ENCODE measurements around the gene POFUT1.
"Not testable (repeated sequence)": the region's sequence is repeated elsewhere in the genome, so short reads cannot be mapped to it uniquely, and the experiment has no call there.

POFUT1 gene

GRCh38 chr20:32189691-32190615 is 17.7 kb upstream of the POFUT1 start:
- DNase-seq = no peak

- DNase-seq = no peak
Observed at GRCh38 chr20:32190616-32191415, 16.9 kb upstream of the POFUT1 start.

DNA sequence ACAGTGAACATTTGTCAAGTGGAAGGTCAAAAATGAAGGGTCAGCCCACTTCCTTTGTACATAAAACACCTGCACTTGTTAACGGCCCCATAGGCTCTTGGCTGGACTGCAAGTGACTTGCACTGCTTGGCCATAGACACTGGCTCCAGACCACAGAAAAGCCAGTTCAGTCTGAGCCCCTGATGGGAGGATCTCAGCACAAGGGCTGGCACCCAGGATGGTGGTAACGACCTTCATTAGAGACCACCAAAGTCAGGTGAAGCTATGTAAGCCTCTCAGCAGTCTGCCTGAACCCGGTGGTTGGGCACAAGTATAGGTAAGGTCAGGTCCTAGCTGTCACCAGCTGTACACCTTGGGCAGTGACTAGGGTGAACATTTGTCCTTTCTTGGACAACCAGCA is 16.3 kb upstream of the POFUT1 start:
- DNase-seq = no peak

GRCh38 chr20:32191873-32192272 is 15.8 kb upstream of the POFUT1 start:
- no peak for DNase-seq

DNA sequence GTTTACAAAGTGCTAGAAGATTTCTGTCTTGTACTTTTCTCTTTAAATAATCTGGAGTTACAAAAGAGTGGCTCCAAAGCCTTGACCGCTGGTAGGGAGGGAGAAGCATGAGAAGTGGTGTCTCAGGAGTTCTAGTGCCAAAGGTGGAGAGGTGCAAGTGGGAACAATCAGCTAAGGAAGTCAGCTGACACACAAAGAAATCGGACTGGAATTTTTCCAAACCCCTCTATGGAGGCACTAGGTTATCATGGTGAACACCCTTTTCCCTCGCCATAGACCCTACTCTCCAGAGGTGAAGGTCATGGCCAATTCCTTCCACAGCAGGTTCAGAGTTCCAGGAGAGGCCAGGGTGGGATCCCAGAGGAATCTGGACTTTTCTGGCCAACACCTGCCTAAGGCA is 15.0 kb upstream of the POFUT1 start:
- no peak for DNase-seq

DNA sequence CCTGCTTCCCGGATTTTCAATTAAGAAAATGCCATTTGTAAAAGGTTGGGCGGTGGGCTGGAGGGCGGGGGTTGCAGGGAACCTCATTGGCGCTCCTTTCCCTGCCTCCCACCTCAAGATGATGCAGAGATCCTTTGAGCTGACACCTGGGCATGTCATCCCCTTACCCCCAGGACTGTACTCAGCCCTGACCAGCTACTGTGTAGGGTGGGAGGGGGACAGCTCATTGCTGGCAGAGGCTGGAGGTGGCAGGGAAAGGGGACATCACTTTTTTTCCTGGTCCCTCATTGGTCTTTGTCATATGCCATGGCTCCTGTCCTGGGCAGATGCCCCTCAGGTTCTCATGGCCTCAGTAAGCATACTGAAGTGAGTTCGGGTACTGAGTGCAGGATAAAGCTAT is 14.3 kb upstream of the POFUT1 start:
- DNase-seq = not testable (repeated sequence)

DNA sequence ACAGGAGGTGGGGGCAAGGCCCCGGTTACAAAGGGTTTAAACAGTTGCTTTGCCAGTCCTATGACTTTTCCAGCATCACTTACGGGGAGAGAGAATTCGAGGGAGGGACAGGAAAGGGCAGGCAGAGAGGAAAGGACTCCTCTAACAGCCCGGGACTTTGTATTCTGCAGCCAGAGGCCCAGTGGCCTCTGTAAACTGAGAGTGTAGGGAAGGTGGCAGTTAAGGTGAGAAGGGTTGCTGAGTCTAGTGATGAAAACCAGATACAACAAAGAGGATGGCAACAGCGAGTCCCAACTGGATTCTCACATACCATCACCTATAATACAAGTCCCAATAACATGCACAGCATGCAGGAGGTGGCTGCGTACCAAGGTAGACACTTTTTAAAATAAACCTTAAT is 13.7 kb upstream of the POFUT1 start:
- no peak for DNase-seq

- DNase-seq = no peak
Observed at GRCh38 chr20:32195581-32195980, 12.1 kb upstream of the POFUT1 start.

- not testable (repeated sequence) for DNase-seq
Observed at GRCh38 chr20:32196613-32197012, 11.1 kb upstream of the POFUT1 start.

- DNase-seq = not testable (repeated sequence)
Observed at GRCh38 chr20:32197136-32197535, 10.5 kb upstream of the POFUT1 start.

DNA sequence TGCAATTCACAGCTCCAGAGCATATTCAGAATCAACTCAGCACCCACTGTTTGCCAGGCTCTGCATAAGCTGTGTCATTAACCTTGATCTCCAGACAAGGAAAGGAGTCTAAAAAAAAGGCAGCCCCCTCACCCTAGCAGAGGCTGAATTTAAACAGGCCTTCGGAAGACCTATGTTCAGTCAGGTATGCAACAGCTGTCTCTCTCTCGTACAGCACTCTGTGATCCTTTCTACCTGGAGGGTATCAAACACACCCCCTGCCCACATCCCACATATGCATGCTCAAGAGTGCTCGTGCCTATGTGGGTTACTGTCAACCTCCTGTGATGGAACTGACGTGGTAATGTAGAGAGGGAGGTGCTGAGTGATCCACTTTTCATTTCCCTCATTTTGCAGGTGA is 8.7 kb upstream of the POFUT1 start:
- no peak for DNase-seq

DNA sequence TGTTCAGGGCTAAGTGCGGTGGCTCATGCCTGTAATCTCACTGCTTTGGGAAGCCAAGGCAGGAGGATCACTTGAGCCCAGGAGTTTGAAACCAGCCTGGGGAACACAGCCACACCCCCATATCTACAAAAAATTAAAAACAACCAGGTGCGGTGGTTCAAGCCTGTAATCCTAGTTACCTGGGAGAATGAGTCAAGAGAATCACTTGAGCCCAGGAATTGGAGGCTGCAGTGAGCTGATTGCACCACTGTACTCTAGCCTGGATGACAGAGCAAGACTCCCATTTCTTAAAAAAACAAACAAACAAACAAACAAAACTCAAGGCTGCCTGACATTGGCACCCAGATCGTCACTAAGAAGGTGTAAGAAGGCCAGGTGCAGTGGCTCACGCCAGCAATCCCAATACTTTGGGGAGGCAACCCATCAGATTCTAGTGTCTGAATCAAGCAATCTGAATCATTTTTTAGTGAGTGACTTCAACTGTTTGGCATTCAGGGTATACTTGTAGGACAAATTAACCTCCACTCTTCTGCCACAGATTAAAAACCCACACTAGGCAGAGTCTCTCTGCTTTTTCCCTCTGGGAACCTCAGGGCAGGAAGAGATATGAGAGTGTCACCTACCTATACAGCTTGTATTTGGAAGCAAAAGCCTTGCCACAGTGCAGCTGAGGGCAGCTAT is 6.2 kb upstream of the POFUT1 start:
- DNase-seq = no peak

GRCh38 chr20:32201977-32202363 is 5.7 kb upstream of the POFUT1 start:
- DNase-seq = no peak

- no peak for DNase-seq
Observed at GRCh38 chr20:32203356-32204204, 4.1 kb upstream of the POFUT1 start.

GRCh38 chr20:32204205-32205109 is 3.2 kb upstream of the POFUT1 start:
- no peak for DNase-seq

DNA sequence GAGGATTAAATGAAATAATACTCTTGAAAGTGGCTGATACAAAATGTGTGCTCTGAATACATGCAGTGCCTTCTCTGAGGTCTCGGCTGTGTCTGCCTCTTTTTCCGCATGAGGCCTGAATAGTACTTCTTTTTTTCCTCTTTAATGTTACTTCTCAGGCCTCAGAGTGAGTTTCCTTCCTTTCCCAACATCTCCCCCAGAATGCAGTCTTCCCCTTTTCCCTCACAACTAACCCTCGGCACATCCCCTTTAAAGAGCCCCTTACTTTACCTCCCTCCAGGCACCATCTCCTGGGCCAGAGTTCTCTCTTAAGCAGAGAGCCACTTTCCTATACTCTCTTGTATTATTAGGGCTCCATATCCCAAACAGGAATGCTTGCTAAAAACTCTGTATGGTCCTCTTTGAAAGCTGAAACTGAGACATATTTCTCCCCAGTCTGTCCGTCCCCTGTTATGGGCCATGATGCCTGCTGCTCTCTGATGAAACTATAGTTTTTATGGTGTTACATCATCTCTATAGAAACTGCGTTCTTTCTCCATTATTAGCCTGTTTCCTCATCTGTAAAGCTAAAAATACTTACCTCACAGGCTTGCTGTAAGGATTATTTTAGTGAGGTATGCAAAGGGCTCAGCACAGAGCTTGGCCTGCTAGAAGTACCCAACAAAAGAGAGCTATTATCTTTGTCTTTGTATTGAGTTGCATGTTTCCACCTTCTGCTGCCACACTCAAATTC is 2.4 kb upstream of the POFUT1 start:
- no peak for DNase-seq

- no peak for DNase-seq
Observed at GRCh38 chr20:32205843-32206759, 1.6 kb upstream of the POFUT1 start.

DNA sequence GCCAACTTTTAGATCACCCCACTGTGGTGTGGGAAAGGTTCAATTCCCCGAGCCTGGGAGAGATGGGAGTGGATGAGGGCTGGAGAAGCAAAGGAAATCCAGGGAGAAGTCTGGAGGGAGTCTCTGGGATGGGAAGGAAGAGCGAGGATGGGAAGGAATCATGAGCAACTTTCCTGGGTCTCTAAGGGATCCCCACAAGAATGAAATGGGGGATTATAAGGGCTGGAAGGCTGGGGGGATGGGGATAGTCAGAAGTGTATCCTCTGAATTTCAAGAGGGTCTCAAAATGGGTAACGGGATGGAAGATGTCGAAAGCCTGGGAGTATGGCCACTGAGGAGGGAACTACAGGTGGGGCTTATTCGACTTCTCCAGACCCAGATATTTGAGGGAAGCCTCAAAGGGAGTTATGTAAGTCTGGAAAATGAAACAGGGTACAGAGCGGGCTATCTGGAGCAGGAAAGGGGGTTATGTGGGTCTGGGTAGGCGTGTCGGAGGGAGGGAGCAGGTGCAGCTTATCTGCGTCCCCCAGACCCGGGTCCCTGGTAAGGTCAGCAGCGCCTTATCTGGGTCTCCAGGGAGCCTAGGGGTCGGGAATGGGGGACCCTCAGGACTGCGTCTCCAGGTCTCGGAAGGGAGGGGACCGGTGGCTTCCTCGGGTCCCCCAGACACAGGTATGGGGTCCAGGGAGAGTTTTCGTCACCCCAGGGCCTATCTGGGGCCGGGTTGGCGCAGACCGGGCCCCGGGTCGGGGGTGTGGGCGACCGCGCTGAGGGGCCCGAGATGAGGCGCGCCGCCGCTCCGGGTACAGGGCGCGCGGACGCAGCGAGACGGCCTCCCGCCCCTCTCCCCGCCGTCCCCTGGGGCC is 687 bp upstream of the POFUT1 start:
- no peak for DNase-seq

All from NCI-H187 treated with DMSO at 0.1 percent for 48 hours (cell line).